ENCODE data around the gene CD4. TPM values are rescaled to one million over a fixed set of nuclear protein-coding genes. Genes with fewer than 3 reads are reported as not detected.

Gene CD4
- total RNA-seq, 1 donor from 2014 or later: 7.4 TPM

DNA sequence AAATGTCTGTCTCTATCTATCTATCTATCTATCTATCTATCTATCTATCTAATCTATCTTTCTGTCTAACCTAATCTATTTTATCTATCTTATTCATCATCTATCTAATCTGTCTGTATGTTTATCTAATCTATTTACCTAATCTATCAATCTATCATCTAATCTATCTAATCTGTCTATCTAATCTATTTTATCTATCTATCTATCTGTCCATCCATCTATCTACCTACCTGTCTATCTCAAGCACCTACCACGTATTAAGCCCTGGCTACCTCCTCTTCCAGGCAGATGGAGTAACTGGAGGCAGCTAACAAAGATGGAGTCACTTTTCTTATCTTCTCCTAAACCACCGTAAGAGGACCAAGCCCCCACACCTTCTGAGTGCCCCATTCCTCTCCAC is 5.8 kb downstream of the CD4 start:
- H3K36me3 ChIP-seq: no peaks in the 10 kb centered on the region
- H3K27me3 ChIP-seq (ENCODE audit: low read depth): peaks cover 6% of the 10 kb centered on the region
- TF ChIP-seq, protein P1, sequence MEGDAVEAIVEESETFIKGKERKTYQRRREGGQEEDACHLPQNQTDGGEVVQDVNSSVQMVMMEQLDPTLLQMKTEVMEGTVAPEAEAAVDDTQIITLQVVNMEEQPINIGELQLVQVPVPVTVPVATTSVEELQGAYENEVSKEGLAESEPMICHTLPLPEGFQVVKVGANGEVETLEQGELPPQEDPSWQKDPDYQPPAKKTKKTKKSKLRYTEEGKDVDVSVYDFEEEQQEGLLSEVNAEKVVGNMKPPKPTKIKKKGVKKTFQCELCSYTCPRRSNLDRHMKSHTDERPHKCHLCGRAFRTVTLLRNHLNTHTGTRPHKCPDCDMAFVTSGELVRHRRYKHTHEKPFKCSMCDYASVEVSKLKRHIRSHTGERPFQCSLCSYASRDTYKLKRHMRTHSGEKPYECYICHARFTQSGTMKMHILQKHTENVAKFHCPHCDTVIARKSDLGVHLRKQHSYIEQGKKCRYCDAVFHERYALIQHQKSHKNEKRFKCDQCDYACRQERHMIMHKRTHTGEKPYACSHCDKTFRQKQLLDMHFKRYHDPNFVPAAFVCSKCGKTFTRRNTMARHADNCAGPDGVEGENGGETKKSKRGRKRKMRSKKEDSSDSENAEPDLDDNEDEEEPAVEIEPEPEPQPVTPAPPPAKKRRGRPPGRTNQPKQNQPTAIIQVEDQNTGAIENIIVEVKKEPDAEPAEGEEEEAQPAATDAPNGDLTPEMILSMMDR (IDR thresholded peaks at IDR 0.05; ENCODE audit: borderline replicate concordance): no peak
- peaks cover 4% of the 10 kb centered on the region for H3K4me1 ChIP-seq
- no peak overlapping the region for H3K4me3 ChIP-seq
- H3K27ac ChIP-seq (replicated peaks): no peak overlapping the region
- intact Hi-C loops (cut with micrococcal nuclease): no loop called here
- H3K9me3 ChIP-seq (replicated peaks): no peaks in the 10 kb centered on the region
- no peak for DNase-seq

- intact Hi-C loops (cut with micrococcal nuclease): no loop called here
- no peak for DNase-seq
- peaks cover 4% of the 10 kb centered on the region for H3K4me1 ChIP-seq
- H3K36me3 ChIP-seq: no peaks in the 10 kb centered on the region
- H3K9me3 ChIP-seq (replicated peaks): no peaks in the 10 kb centered on the region
- no peak overlapping the region for H3K27ac ChIP-seq (replicated peaks)
- H3K27me3 ChIP-seq (ENCODE audit: low read depth): peaks cover 6% of the 10 kb centered on the region
- H3K4me3 ChIP-seq: no peak overlapping the region
- TF ChIP-seq, protein P1 (IDR thresholded peaks at IDR 0.05; ENCODE audit: borderline replicate concordance): no peak
Measured at GRCh38 chr12:6796576-6796975, 7.2 kb downstream of the CD4 start.

DNA sequence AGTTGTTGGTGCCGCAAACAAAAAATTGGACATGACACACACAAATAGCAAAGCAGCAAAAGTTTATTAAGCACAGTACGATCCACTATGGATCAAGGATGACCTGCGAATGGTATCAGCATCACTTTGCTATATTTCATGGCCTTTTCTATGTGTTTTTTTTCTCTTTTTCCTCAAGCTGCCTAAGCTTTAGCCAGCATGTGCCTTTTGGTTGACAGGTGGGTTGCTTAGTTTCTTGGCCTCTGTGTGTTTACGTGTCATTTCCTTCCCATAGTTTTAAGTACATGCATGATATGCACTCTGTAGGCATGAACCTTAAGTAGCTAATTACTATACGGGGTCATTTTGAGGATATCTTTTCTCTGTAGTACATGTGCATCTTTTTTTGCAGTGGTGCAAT is 9.8 kb downstream of the CD4 start:
- intact Hi-C loops (cut with micrococcal nuclease): no loop called here
- no peak for DNase-seq
- TF ChIP-seq, protein P1 (IDR thresholded peaks at IDR 0.05; ENCODE audit: borderline replicate concordance): no peak

DNA sequence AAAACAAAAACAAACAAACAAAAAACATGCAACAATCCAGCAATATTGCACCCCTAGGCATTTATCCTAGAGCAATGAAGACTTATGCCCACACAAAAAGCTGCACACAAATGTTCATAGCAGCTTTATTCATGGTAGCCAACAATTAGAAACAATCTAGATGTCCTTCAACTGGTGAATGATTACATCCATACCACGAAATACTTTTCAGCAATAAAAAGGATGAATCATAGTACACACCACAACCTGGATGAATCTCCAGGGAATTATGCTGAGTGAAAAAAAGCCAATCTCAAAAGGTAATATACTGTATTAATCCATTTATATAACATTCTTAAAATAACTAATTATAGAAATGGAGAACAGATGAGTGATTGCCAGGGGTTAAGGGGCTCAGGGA is 17.8 kb downstream of the CD4 start:
- Histone ChIP-seq H3K36me3 (no peaks in the 10 kb centered on the region), H3K9me3 (replicated peaks) (no peaks in the 10 kb centered on the region), H3K27me3 (ENCODE audit: low read depth) (peaks cover 4% of the 10 kb centered on the region), H3K27ac (replicated peaks) (no peak overlapping the region), H3K4me3 (no peak overlapping the region), H3K4me1 (no peaks in the 10 kb centered on the region)
- intact Hi-C loops (cut with micrococcal nuclease): no loop called here
- TF ChIP-seq, protein P1 (IDR thresholded peaks at IDR 0.05; ENCODE audit: borderline replicate concordance): no peak
- no peak for DNase-seq

More for the DNA sequence above, 9.8 kb downstream of the CD4 start:
- Histone ChIP-seq H3K4me1 (no peaks in the 10 kb centered on the region), H3K4me3 (no peak overlapping the region), H3K9me3 (replicated peaks) (no peaks in the 10 kb centered on the region), H3K36me3 (no peaks in the 10 kb centered on the region), H3K27ac (replicated peaks) (no peak overlapping the region), H3K27me3 (ENCODE audit: low read depth) (peaks cover 6% of the 10 kb centered on the region)

DNA sequence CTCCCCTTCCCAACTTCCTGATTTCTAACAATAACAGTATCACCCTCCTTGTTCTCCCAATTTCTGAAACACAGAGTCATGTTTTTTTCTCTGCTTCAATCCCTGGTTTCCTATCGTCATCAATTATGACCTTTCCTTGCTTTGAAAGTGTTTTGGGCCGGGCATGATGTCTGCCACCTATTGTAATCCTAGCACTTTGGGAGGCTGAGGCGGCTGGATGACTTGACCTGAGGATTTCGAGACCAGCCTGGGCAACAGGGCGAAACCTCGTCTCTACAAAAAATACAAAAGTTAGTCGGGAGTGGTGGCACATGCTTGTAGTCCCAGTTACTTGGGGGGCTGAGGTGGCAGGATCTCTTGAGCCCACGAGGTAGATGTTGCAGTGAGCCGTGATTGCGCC is 19.7 kb downstream of the CD4 start:
- no peaks in the 10 kb centered on the region for H3K9me3 ChIP-seq (replicated peaks)
- H3K4me3 ChIP-seq: no peak overlapping the region
- no peaks in the 10 kb centered on the region for H3K4me1 ChIP-seq
- H3K27ac ChIP-seq (replicated peaks): no peak overlapping the region
- TF ChIP-seq, protein P1 (IDR thresholded peaks at IDR 0.05; ENCODE audit: borderline replicate concordance): no peak
- H3K27me3 ChIP-seq (ENCODE audit: low read depth): peaks cover 10% of the 10 kb centered on the region
- DNase-seq: no peak
- intact Hi-C loops (cut with micrococcal nuclease): no loop called here
- H3K36me3 ChIP-seq: no peaks in the 10 kb centered on the region

DNA sequence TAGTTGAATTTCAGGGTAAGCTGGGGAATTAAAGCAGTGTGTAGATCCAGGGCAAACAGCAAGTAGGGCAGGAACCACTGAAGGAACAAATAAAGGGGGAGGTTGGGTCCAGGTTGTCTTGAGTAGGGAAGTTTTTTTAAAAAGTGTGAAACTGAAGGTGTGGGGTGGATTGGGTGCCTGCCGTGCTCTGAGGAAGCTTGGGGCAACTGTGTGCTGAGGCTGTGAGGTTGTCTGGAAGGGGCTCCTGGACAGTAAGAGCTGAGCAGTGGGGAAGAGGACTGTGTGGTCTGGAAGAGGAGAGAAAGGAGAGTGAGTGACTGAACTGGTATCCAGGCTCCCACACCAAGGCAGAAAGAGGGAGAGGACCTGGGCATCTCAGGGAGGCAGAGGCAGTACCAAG is 21.4 kb downstream of the CD4 start:
- H3K36me3 ChIP-seq: no peaks in the 10 kb centered on the region
- TF ChIP-seq, protein P1 (IDR thresholded peaks at IDR 0.05; ENCODE audit: borderline replicate concordance): no peak

More for the DNA sequence above, 21.4 kb downstream of the CD4 start:
- no peak overlapping the region for H3K27ac ChIP-seq (replicated peaks)
- peaks cover 17% of the 10 kb centered on the region for H3K27me3 ChIP-seq (ENCODE audit: low read depth)
- H3K4me1 ChIP-seq: no peaks in the 10 kb centered on the region
- intact Hi-C loops (cut with micrococcal nuclease): no loop called here
- H3K9me3 ChIP-seq (replicated peaks): no peaks in the 10 kb centered on the region
- DNase-seq: no peak
- H3K4me3 ChIP-seq: no peak overlapping the region
